ENCODE results near the gene SUN5. TPM values are rescaled to one million over a fixed set of nuclear protein-coding genes. Genes with fewer than 3 reads are reported as not detected.

SUN5 gene
- total RNA-seq, 1 donor from 2014 or later = not detected

DNA sequence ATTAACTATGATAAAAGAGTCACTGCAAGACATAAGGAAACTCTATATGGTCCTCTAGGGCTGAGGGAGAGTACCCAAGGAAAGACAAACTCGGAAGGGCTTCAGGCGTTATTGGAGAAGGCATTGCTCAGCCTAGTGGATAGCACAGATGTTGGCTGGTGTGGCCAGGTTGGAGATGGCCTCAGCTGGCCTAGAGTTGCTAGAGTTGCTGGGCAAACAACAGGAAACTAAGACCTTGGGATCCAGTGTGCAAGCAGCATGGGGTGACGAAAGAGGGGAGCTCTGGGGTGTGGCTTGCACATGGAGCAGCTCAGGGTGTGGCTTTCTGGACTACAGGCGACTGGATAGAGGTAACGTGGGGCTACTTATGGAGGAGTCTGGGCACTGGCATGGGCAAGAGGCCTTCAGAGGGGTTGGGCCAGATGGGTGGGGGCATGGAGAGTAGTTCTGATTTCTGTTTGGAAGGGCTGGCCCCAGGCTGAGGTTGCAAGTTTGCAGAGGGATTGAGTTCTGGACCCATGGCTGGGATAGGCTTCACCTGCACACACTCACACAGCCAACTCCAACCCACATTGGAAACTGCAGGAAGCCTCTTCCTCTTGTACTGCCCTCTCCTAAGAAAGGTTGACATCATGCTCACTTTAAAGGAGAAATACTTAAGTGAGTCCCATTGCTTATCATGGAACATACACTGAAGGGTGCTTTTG lies 22.0 kb upstream of the SUN5 start:
- no peak overlapping the region for H3K27ac Mint-ChIP-seq
- no peak for DNase-seq (ENCODE audit: extremely low spot score, unreplicated experiment)
- H3K4me3 Mint-ChIP-seq = no peak overlapping the region
- H3K4me1 Mint-ChIP-seq (ENCODE audit: unreplicated experiment) = no peaks in the 10 kb centered on the region
- H3K27me3 Mint-ChIP-seq = peaks cover 8% of the 10 kb centered on the region
- H3K36me3 Mint-ChIP-seq = no peaks in the 10 kb centered on the region
- TF ChIP-seq, protein P1, sequence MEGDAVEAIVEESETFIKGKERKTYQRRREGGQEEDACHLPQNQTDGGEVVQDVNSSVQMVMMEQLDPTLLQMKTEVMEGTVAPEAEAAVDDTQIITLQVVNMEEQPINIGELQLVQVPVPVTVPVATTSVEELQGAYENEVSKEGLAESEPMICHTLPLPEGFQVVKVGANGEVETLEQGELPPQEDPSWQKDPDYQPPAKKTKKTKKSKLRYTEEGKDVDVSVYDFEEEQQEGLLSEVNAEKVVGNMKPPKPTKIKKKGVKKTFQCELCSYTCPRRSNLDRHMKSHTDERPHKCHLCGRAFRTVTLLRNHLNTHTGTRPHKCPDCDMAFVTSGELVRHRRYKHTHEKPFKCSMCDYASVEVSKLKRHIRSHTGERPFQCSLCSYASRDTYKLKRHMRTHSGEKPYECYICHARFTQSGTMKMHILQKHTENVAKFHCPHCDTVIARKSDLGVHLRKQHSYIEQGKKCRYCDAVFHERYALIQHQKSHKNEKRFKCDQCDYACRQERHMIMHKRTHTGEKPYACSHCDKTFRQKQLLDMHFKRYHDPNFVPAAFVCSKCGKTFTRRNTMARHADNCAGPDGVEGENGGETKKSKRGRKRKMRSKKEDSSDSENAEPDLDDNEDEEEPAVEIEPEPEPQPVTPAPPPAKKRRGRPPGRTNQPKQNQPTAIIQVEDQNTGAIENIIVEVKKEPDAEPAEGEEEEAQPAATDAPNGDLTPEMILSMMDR (conservative IDR thresholded peaks at IDR 0.05) = no peak
- no peaks in the 10 kb centered on the region for H3K9me3 Mint-ChIP-seq

DNA sequence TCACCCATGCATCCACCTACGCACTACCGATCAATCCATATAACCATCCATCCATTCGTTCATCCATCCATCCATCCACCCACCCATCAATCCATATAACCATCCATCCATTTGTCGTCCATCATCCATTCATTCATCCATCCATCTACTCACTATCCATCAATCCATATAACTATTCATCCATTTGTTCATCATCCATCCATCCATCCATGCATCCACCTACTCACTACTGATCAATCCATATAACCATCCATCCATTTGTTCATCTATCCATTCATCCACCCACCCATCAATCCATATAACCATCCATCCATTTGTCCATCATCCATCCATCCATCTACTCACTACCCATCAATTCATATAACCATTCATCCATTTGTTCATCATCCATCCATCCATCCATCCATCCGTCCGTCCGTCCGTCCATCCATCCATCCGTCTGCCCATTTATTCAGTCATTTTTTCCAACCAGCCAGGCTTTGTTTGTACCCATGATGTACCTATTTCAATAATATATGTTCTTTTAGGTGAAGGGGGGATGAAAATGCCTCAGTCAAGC lies 21.2 kb upstream of the SUN5 start:
- H3K9me3 Mint-ChIP-seq = no peaks in the 10 kb centered on the region
- no peak overlapping the region for H3K27ac Mint-ChIP-seq
- peaks cover 8% of the 10 kb centered on the region for H3K27me3 Mint-ChIP-seq
- no peaks in the 10 kb centered on the region for H3K36me3 Mint-ChIP-seq
- DNase-seq (ENCODE audit: extremely low spot score, unreplicated experiment) = no peak
- TF ChIP-seq, protein P1 (conservative IDR thresholded peaks at IDR 0.05) = no peak
- no peaks in the 10 kb centered on the region for H3K4me1 Mint-ChIP-seq (ENCODE audit: unreplicated experiment)
- H3K4me3 Mint-ChIP-seq = no peak overlapping the region

DNA sequence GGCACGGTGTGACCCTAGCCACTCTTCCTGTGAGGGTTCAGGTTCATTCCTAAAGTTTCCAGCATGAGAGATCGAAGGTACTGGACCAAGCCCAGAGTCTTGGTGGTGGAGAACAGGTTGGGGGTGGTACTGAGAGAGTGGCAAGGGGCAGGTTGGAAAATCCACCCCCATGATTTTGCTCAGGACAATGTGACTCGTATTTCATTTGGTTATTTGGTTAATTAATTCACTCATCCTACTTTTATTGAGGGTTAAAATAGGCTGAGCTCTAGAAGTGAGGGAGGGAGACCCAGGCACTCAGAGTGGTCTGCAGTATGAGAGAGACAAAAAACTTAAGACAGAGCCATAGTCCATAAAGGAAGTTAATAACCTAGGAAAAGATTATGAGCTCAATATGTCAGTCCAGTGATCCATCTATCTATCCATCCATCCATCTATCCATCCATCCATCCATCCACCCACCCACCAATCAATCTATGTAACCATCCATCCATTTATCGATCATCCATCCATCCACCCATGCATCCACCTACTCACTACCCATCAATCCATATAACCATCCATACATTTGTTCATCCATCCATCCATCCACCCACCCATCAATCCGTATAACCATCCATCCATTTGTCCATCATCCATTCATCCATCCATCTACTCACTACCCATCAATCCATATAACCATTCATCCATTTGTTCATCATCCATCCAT lies 20.5 kb upstream of the SUN5 start:
- DNase-seq (ENCODE audit: extremely low spot score, unreplicated experiment) = no peak
- Mint-ChIP-seq H3K27me3 (peaks cover 8% of the 10 kb centered on the region), H3K36me3 (no peaks in the 10 kb centered on the region), H3K9me3 (no peaks in the 10 kb centered on the region), H3K4me3 (no peak overlapping the region), H3K4me1 (ENCODE audit: unreplicated experiment) (no peaks in the 10 kb centered on the region), H3K27ac (no peak overlapping the region)
- TF ChIP-seq, protein P1 (conservative IDR thresholded peaks at IDR 0.05) = no peak

DNA sequence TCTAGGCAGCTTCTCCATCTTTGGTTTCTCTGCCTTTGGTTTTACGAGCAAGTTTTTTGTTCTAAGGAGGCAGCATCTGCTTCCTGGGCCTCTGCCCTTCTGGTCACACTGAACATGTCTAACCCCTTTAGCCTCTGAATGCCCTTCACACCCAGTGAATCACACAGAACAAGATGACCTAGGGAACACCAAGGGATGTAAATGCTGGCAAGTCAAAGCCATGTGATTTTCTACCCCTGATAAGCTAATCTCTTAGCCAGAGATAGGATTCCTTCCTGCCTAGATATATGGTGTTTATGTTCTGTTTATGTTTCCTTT lies 20.0 kb upstream of the SUN5 start:
- H3K4me1 Mint-ChIP-seq (ENCODE audit: unreplicated experiment) = no peaks in the 10 kb centered on the region
- H3K27ac Mint-ChIP-seq = no peak overlapping the region
- H3K27me3 Mint-ChIP-seq = peaks cover 9% of the 10 kb centered on the region
- no peak for DNase-seq (ENCODE audit: extremely low spot score, unreplicated experiment)
- H3K36me3 Mint-ChIP-seq = no peaks in the 10 kb centered on the region
- H3K4me3 Mint-ChIP-seq = no peak overlapping the region
- no peaks in the 10 kb centered on the region for H3K9me3 Mint-ChIP-seq
- TF ChIP-seq, protein P1 (conservative IDR thresholded peaks at IDR 0.05) = no peak

DNA sequence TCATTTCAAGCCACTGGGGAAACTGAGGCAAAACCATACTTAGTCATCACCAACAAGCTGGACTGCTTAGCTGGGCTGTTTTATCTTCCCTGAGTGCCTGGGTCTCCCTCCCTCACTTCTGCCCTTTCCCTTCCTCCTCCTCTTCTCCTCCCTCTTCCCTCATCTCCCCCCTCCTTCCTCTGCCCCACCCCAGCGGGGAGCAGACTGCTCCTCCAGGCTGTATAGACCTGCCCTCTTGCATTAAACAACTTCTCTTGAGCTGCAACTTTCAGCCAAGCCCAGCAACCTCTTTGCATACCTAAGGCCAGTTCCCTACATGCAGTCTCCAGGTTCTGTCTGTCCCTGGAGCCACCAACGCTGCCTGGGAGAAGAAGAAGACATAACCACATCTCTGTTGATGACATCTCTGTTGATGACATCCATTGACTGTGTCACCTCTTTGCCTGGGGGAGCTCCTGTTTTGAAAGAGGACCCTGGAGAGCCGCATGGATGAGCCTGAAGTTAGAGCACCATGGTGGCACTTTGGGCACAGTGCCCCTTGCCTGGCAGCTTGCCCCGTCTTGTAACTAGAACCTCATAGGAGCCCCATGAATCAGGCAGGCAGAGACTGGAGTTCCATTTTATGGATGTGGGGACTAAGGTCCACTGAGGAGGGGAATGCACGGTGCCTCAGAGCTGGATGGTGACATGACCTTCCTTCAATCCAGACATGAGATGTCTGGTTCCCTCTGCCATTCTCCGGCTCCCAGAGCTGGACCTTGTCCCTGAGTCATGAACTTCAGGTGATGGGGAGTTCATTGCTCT lies 19.4 kb upstream of the SUN5 start:
- Mint-ChIP-seq H3K27ac (no peak overlapping the region), H3K4me1 (ENCODE audit: unreplicated experiment) (no peaks in the 10 kb centered on the region), H3K9me3 (no peaks in the 10 kb centered on the region), H3K4me3 (no peak overlapping the region), H3K27me3 (peaks cover 14% of the 10 kb centered on the region), H3K36me3 (no peaks in the 10 kb centered on the region)
- DNase-seq (ENCODE audit: extremely low spot score, unreplicated experiment) = no peak
- TF ChIP-seq, protein P1 (conservative IDR thresholded peaks at IDR 0.05) = no peak
